CD8-positive, alpha-beta memory T cell (primary cell): ENCODE data around the gene CLEC4F. TPM values are rescaled to one million over a fixed set of nuclear protein-coding genes. Genes with fewer than 3 reads are reported as not detected.

Experiments
- CTCF ChIA-PET: fragments of 350-600 bp; sonication (Branson Sonifier 250); formaldehyde crosslinking; loops from one replicate; lab custom pipeline; 2021; ENCODE audit warnings: antibody characterized with exemption; lab: Charles Lee
- POLR2A ChIA-PET: fragments of 350-600 bp; sonication (Branson Sonifier 250); formaldehyde crosslinking; loops from one replicate; lab custom pipeline; 2021; ENCODE audit warnings: antibody characterized with exemption; lab: Charles Lee
- DNase-seq, 5 donors: peaks; one replicate each; pipeline versions ENCODE4 v3.0.0 to v3.0.0-alpha.2; 2020 to 2022; ENCODE audit warnings: mixed read lengths in 1 of 5
- H3K27ac ChIP-seq: one replicate; pipeline ENCODE4 v1.7.0; 2013; ENCODE audit warnings: low read depth, mild to moderate bottlenecking, low read length, moderate library complexity
- H3K27me3 ChIP-seq: 2 replicates; pipeline ENCODE4 v1.7.0; 2013; ENCODE audit warnings: low read length, mild to moderate bottlenecking; ENCODE audit not compliant: insufficient read depth, poor library complexity, severe bottlenecking
- H3K36me3 ChIP-seq: 2 replicates; pipeline ENCODE4 v1.7.0; 2013; ENCODE audit warnings: mild to moderate bottlenecking, low read length, moderate library complexity; ENCODE audit not compliant: insufficient read depth
- H3K4me1 ChIP-seq: 2 replicates; pipeline ENCODE4 v1.7.0; 2013; ENCODE audit warnings: mild to moderate bottlenecking, low read length, moderate library complexity; ENCODE audit not compliant: insufficient read depth
- H3K4me3 ChIP-seq: 2 replicates; pipeline ENCODE4 v1.7.0; 2013; ENCODE audit warnings: mild to moderate bottlenecking, low read length
- H3K9me3 ChIP-seq: 2 replicates; pipeline ENCODE4 v1.7.0; 2013; ENCODE audit warnings: mild to moderate bottlenecking, low read length
- H3K27ac Mint-ChIP-seq, 8 donors: one replicate each; pipeline ENCODE4 v1.8.0; 2020 to 2021; ENCODE audit warnings: mixed read lengths in 8 of 8, mild to moderate bottlenecking in 6 of 8, inconsistent platforms in 3 of 8, moderate library complexity in 3 of 8
- H3K27me3 Mint-ChIP-seq, 2 donors: one replicate each; pipeline ENCODE4 v1.8.0; 2020 to 2021; ENCODE audit warnings: mixed read lengths in 2 of 2, mild to moderate bottlenecking in 1 of 2, moderate library complexity in 1 of 2
- H3K36me3 Mint-ChIP-seq, 3 donors: one replicate each; pipeline ENCODE4 v1.8.0; 2020 to 2021; ENCODE audit warnings: mixed read lengths in 3 of 3, inconsistent platforms in 1 of 3, mild to moderate bottlenecking in 1 of 3
- H3K4me1 Mint-ChIP-seq, 3 donors: one replicate each; pipeline ENCODE4 v1.8.0; 2020 to 2021; ENCODE audit warnings: mixed read lengths in 3 of 3, inconsistent platforms in 1 of 3, mild to moderate bottlenecking in 1 of 3
- H3K4me3 Mint-ChIP-seq, 7 donors: one replicate each; pipeline ENCODE4 v1.8.0; 2020 to 2021; ENCODE audit warnings: mixed read lengths in 7 of 7, mild to moderate bottlenecking in 6 of 7, moderate library complexity in 4 of 7, inconsistent platforms in 2 of 7
- H3K9me3 Mint-ChIP-seq, 5 donors: one replicate each; pipeline ENCODE4 v1.8.0; 2020 to 2022; ENCODE audit warnings: mixed read lengths in 5 of 5, mild to moderate bottlenecking in 3 of 5, moderate library complexity in 2 of 5, inconsistent platforms in 1 of 5
- polyA plus RNA-seq: library from polyadenylated mRNA; unstranded; fragments of 300-500 nt; fragmentation: Illumina TruSeq; gene quantifications from one replicate; pipeline ENCODE4 v1.2.3, GENCODE V29; 2021
- total RNA-seq, 2 experiments: library from RNA; stranded (reverse); gene quantifications; one replicate each; pipeline ENCODE4 v1.2.3, GENCODE V29; 2021

The CLEC4F gene
- total and polyA plus RNA-seq, 3 experiments from 2014 or later: not detected

GRCh38 chr2:70850925-70851324 lies 30.5 kb upstream of the CLEC4F start:
- Mint-ChIP-seq H3K27ac (peak overlapping the region in 3 of 8 donors; percentile 10 to 76 (median 67)), H3K4me1 (peaks cover 10 to 15% (median 14%) of the 10 kb centered on the region in 3 donors)
- POLR2A ChIA-PET: no interaction called here

GRCh38 chr2:70842401-70842800 lies 22.0 kb upstream of the CLEC4F start:
- no peak overlapping the region for H3K27ac ChIP-seq
- H3K9me3 Mint-ChIP-seq: peaks cover 0 to 4% (median 4%) of the 10 kb centered on the region in 5 donors

More at GRCh38 chr2:70850925-70851324, 30.5 kb upstream of the CLEC4F start:
- Mint-ChIP-seq H3K9me3 (peaks cover 0 to 4% (median 0%) of the 10 kb centered on the region in 5 donors), H3K4me3 (no peak overlapping the region), H3K27me3 (peaks cover 0 to 4% of the 10 kb centered on the region in 2 donors), H3K36me3 (no peaks in the 10 kb centered on the region)
- no peaks in the 10 kb centered on the region for H3K27me3 ChIP-seq
- H3K9me3 ChIP-seq: no peaks in the 10 kb centered on the region
- no peaks in the 10 kb centered on the region for H3K4me1 ChIP-seq
- H3K4me3 ChIP-seq: no peak overlapping the region
- DNase-seq: no peak
- CTCF ChIA-PET: no interaction called here
- no peaks in the 10 kb centered on the region for H3K36me3 ChIP-seq
- H3K27ac ChIP-seq: no peak overlapping the region

GRCh38 chr2:70837980-70838925 lies 17.9 kb upstream of the CLEC4F start:
- Mint-ChIP-seq H3K27ac (peak overlapping the region in 1 of 8 donors; percentile 12), H3K9me3 (peaks cover 0 to 4% (median 0%) of the 10 kb centered on the region in 5 donors), H3K4me1 (no peaks in the 10 kb centered on the region), H3K36me3 (peaks cover 0 to 4% (median 0%) of the 10 kb centered on the region in 3 donors), H3K4me3 (no peak overlapping the region), H3K27me3 (peaks cover 18 to 34% of the 10 kb centered on the region in 2 donors)
- Histone ChIP-seq H3K9me3 (no peaks in the 10 kb centered on the region), H3K27ac (no peak overlapping the region), H3K4me3 (no peak overlapping the region), H3K4me1 (no peaks in the 10 kb centered on the region), H3K27me3 (no peaks in the 10 kb centered on the region), H3K36me3 (no peaks in the 10 kb centered on the region)
- ChIA-PET POLR2A (no interaction called here), CTCF (no interaction called here)
- DNase-seq: no peak

More at GRCh38 chr2:70842401-70842800, 22.0 kb upstream of the CLEC4F start:
- H3K4me3 Mint-ChIP-seq: no peak overlapping the region
- no peaks in the 10 kb centered on the region for H3K9me3 ChIP-seq
- H3K4me3 ChIP-seq: no peak overlapping the region
- ChIA-PET CTCF (interaction anchor here (1.3 kb wide), 1 partner anchor 10 kb away, joined by 3 read pairs; no protein-coding TSS in a partner anchor), POLR2A (no interaction called here)
- peaks cover 0 to 4% (median 0%) of the 10 kb centered on the region in 3 donors for H3K36me3 Mint-ChIP-seq
- peaks cover 10 to 40% of the 10 kb centered on the region in 2 donors for H3K27me3 Mint-ChIP-seq
- H3K36me3 ChIP-seq: no peaks in the 10 kb centered on the region
- DNase-seq: no peak
- H3K4me1 ChIP-seq: no peaks in the 10 kb centered on the region
- no peak overlapping the region for H3K27ac Mint-ChIP-seq
- H3K4me1 Mint-ChIP-seq: no peaks in the 10 kb centered on the region
- H3K27me3 ChIP-seq: no peaks in the 10 kb centered on the region

GRCh38 chr2:70835643-70836042 lies 15.2 kb upstream of the CLEC4F start, which contains the start of gene CD207:
CD207 (minus strand) TSS chr2:70835816; CDS start chr2:70835776, 40 bp downstream.
- no peaks in the 10 kb centered on the region for H3K36me3 Mint-ChIP-seq
- ChIA-PET CTCF (no interaction called here), POLR2A (no interaction called here)
- no peaks in the 10 kb centered on the region for H3K36me3 ChIP-seq
- H3K27ac ChIP-seq: no peak within 1 kb of the TSS
- peak within 1 kb of the TSS in 1 of 7 donors; percentile 61 for H3K4me3 Mint-ChIP-seq
- no peaks in the 10 kb centered on the region for H3K27me3 ChIP-seq
- no peaks in the 10 kb centered on the region for H3K4me1 Mint-ChIP-seq
- no peaks in the 10 kb centered on the region for H3K9me3 ChIP-seq
- peak within 1 kb of the TSS in 1 of 8 donors; percentile 30 for H3K27ac Mint-ChIP-seq
- no peak within 1 kb of the TSS for H3K4me3 ChIP-seq
- peaks cover 12 to 16% of the 10 kb centered on the region in 2 donors for H3K27me3 Mint-ChIP-seq
- no peaks in the 10 kb centered on the region for H3K9me3 Mint-ChIP-seq
- no peak for DNase-seq
- no peaks in the 10 kb centered on the region for H3K4me1 ChIP-seq

- H3K27ac Mint-ChIP-seq: no peak overlapping the region
- H3K4me3 ChIP-seq: no peak overlapping the region
- CTCF ChIA-PET: no interaction called here
Observed at GRCh38 chr2:70834881-70835280, 14.5 kb upstream of the CLEC4F start.

GRCh38 chr2:70834106-70834505 lies 13.7 kb upstream of the CLEC4F start:
- peaks cover 9 to 10% of the 10 kb centered on the region in 2 donors for H3K27me3 Mint-ChIP-seq
- no peaks in the 10 kb centered on the region for H3K27me3 ChIP-seq
- ChIA-PET CTCF (no interaction called here), POLR2A (no interaction called here)
- H3K4me1 ChIP-seq: no peaks in the 10 kb centered on the region
- no peaks in the 10 kb centered on the region for H3K9me3 ChIP-seq
- no peak overlapping the region for H3K4me3 ChIP-seq
- H3K27ac Mint-ChIP-seq: no peak overlapping the region
- H3K36me3 ChIP-seq: no peaks in the 10 kb centered on the region
- no peak overlapping the region for H3K4me3 Mint-ChIP-seq
- DNase-seq: no peak
- no peaks in the 10 kb centered on the region for H3K36me3 Mint-ChIP-seq
- H3K4me1 Mint-ChIP-seq: no peaks in the 10 kb centered on the region
- H3K9me3 Mint-ChIP-seq: no peaks in the 10 kb centered on the region
- H3K27ac ChIP-seq: no peak overlapping the region

More at GRCh38 chr2:70834881-70835280, 14.5 kb upstream of the CLEC4F start:
- H3K36me3 Mint-ChIP-seq: no peaks in the 10 kb centered on the region
- H3K4me1 ChIP-seq: no peaks in the 10 kb centered on the region
- no peaks in the 10 kb centered on the region for H3K9me3 Mint-ChIP-seq
- no peak for DNase-seq
- no peak overlapping the region for H3K4me3 Mint-ChIP-seq
- no peaks in the 10 kb centered on the region for H3K9me3 ChIP-seq
- H3K4me1 Mint-ChIP-seq: no peaks in the 10 kb centered on the region
- POLR2A ChIA-PET: no interaction called here
- no peaks in the 10 kb centered on the region for H3K27me3 ChIP-seq
- H3K27ac ChIP-seq: no peak overlapping the region
- H3K36me3 ChIP-seq: no peaks in the 10 kb centered on the region
- peaks cover 10 to 14% of the 10 kb centered on the region in 2 donors for H3K27me3 Mint-ChIP-seq

- DNase-seq: no peak
- H3K27me3 Mint-ChIP-seq: peaks cover 10 to 12% of the 10 kb centered on the region in 2 donors
- Histone ChIP-seq H3K27ac (no peak overlapping the region), H3K27me3 (no peaks in the 10 kb centered on the region), H3K36me3 (no peaks in the 10 kb centered on the region), H3K4me3 (no peak overlapping the region), H3K4me1 (no peaks in the 10 kb centered on the region), H3K9me3 (no peaks in the 10 kb centered on the region)
- POLR2A ChIA-PET: no interaction called here
- H3K36me3 Mint-ChIP-seq: no peaks in the 10 kb centered on the region
- H3K9me3 Mint-ChIP-seq: no peaks in the 10 kb centered on the region
- no peak overlapping the region for H3K4me3 Mint-ChIP-seq
- no peaks in the 10 kb centered on the region for H3K4me1 Mint-ChIP-seq
- CTCF ChIA-PET: no interaction called here
- no peak overlapping the region for H3K27ac Mint-ChIP-seq
Observed at GRCh38 chr2:70833246-70833645, 12.8 kb upstream of the CLEC4F start.

- Histone ChIP-seq H3K36me3 (no peaks in the 10 kb centered on the region), H3K27ac (no peak overlapping the region), H3K4me3 (no peak overlapping the region), H3K27me3 (no peaks in the 10 kb centered on the region), H3K4me1 (no peaks in the 10 kb centered on the region), H3K9me3 (no peaks in the 10 kb centered on the region)
- H3K4me1 Mint-ChIP-seq: no peaks in the 10 kb centered on the region
- ChIA-PET POLR2A (no interaction called here), CTCF (interaction anchor here (0.6 kb wide), 1 partner anchor 112 kb away, joined by 3 read pairs; no protein-coding TSS in a partner anchor)
- H3K27me3 Mint-ChIP-seq: peaks cover 10 to 12% of the 10 kb centered on the region in 2 donors
- no peak overlapping the region for H3K4me3 Mint-ChIP-seq
- no peak for DNase-seq
- H3K27ac Mint-ChIP-seq: no peak overlapping the region
- H3K9me3 Mint-ChIP-seq: no peaks in the 10 kb centered on the region
- no peaks in the 10 kb centered on the region for H3K36me3 Mint-ChIP-seq
Observed at GRCh38 chr2:70832386-70832785, 12.0 kb upstream of the CLEC4F start.
